ENCODE results near the gene PDIK1L. TPM values are rescaled to one million over a fixed set of nuclear protein-coding genes. Genes with fewer than 3 reads are reported as not detected.

PDIK1L gene
- total and polyA plus RNA-seq, 9 of the 15 experiments (the other 6 are each of a cell fraction or from before 2014, with no cell fraction given), result 12.8 to 30.2 (median 21.5) TPM

- TF ChIP-seq SMARCC2 (IDR thresholded peaks at IDR 0.05; ENCODE audit: low read depth), result peak; percentile 21; the same call in 1 of the 2 replicates
- TF ChIP-seq CC2D1A (IDR thresholded peaks at IDR 0.05), result no peak
- TF ChIP-seq CREB1 (IDR thresholded peaks at IDR 0.05), result no peak
- 0 out of 2 replicates have a peak, but pooled peaks have one; percentile 29 for TF ChIP-seq CREB1 (CRISPR knock-in tag; IDR thresholded peaks at IDR 0.05)
- 0 out of 2 replicates have a peak, but pooled peaks have one; percentile 26 for TF ChIP-seq NFIC (IDR thresholded peaks at IDR 0.05)
- TF ChIP-seq ZC3H4 (CRISPR knock-in tag; IDR thresholded peaks at IDR 0.05; ENCODE audit: borderline replicate concordance), result 0 out of 2 replicates have a peak, but pooled peaks have one; percentile 35
- 0 out of 2 replicates have a peak, but pooled peaks have one; percentile 13 for TF ChIP-seq NCOR1 (IDR thresholded peaks at IDR 0.05)
- no peak for TF ChIP-seq NFIX (CRISPR knock-in tag; IDR thresholded peaks at IDR 0.05; ENCODE audit: low read depth)
- TF ChIP-seq MGA (IDR thresholded peaks at IDR 0.05), result peak; percentile 71
- peak; percentile 85 for TF ChIP-seq ZNF175 (CRISPR knock-in tag; IDR thresholded peaks at IDR 0.05; ENCODE audit: low read depth)
- TF ChIP-seq ZFPM2 (CRISPR knock-in tag; IDR thresholded peaks at IDR 0.05), result 0 out of 2 replicates have a peak, but pooled peaks have one; percentile 13
- TF ChIP-seq MCM2 (IDR thresholded peaks at IDR 0.05; ENCODE audit: low read depth), result no peak
- TF ChIP-seq BRD4 (IDR thresholded peaks at IDR 0.05), result peak; percentile 98
- TF ChIP-seq SAP30 (IDR thresholded peaks at IDR 0.05; ENCODE audit: borderline replicate concordance, insufficient read depth, low read depth, low read length, poor library complexity, severe bottlenecking), result peak; percentile 59
- no peak for TF ChIP-seq CBX1 (IDR thresholded peaks at IDR 0.05; ENCODE audit: low read depth)
- TF ChIP-seq TBP (optimal IDR thresholded peaks at IDR 0.05; ENCODE audit: low read depth, low read length), result peak; percentile 66
- peak; percentile 78 for TF ChIP-seq HIVEP1 (CRISPR knock-in tag; IDR thresholded peaks at IDR 0.05)
- TF ChIP-seq ARNT (IDR thresholded peaks at IDR 0.05), result peak in 1 of 2 experiments; percentile 53; a peak in 2 of 4 replicates
These were observed 15.9 kb downstream of the PDIK1L start (continued) for GRCh38 chr1:26127235-26128163.
